Muscle of leg (tissue), 11 donors: Measurements from ENCODE around the gene NSRP1. TPM values are rescaled to one million over a fixed set of nuclear protein-coding genes. Genes with fewer than 3 reads are reported as not detected.

Experiments used
- DNase-seq: peaks from one replicate; pipeline ENCODE4 v3.0.0; 2013
- H3K27ac ChIP-seq: one replicate; pipeline ENCODE4 v1.5.1; 2013; ENCODE audit warnings: mild to moderate bottlenecking, low read length, control low read depth
- H3K27me3 ChIP-seq: one replicate; pipeline ENCODE4 v1.6.1; 2013; ENCODE audit warnings: low read length; ENCODE audit not compliant: control insufficient read depth, insufficient read depth
- H3K36me3 ChIP-seq: one replicate; pipeline ENCODE4 v1.6.1; 2013; ENCODE audit warnings: low read length; ENCODE audit not compliant: control insufficient read depth, insufficient read depth
- H3K4me1 ChIP-seq: one replicate; pipeline ENCODE4 v1.6.1; 2013; ENCODE audit warnings: low read length; ENCODE audit not compliant: control insufficient read depth, insufficient read depth
- H3K4me3 ChIP-seq: one replicate; pipeline ENCODE4 v1.5.1; 2013; ENCODE audit warnings: low read length, control low read depth
- H3K9me3 ChIP-seq: replicated peaks from 2 replicates; pipeline ENCODE4 v1.6.1; 2013; ENCODE audit warnings: low read depth, low read length; ENCODE audit not compliant: control insufficient read depth
- WGBS: methylation state at CpG from one replicate; pipeline ENCODE4 v1.1.5; 2013; ENCODE audit warnings: missing lambda C conversion rate; ENCODE audit not compliant: insufficient coverage; 5-methylcytosine and 5-hydroxymethylcytosine counted together
- polyA plus RNA-seq, 8 donors: library from polyadenylated mRNA; unstranded; fragments of 120-200 nt; gene quantifications; one replicate each; pipeline versions ENCODE4 v1.2.1 to v1.2.3, GENCODE V29; 2013; ENCODE audit warnings: inconsistent platforms in 1 of 8, low replicate concordance in 1 of 8; ENCODE audit not compliant: insufficient read length in 8 of 8, insufficient read depth in 1 of 8
- total RNA-seq: library from RNA; stranded (reverse); fragments of 120-200 nt; gene quantifications from one replicate; pipeline ENCODE4 v1.2.4, GENCODE V29; 2013

The NSRP1 gene
- total and polyA plus RNA-seq, 9 donors = 11.4 to 34.2 (median 28.4) TPM

- Histone ChIP-seq H3K27me3 (no peaks in the 10 kb centered on the region), H3K9me3 (no peaks in the 10 kb centered on the region), H3K4me1 (no peaks in the 10 kb centered on the region), H3K36me3 (peaks cover 2% of the 10 kb centered on the region), H3K4me3 (no peak overlapping the region), H3K27ac (no peak overlapping the region)
- no peak for DNase-seq
Measured at GRCh38 chr17:30153463-30153862, 36.8 kb downstream of the NSRP1 start.

- no peak overlapping the region for H3K27ac ChIP-seq
- H3K36me3 ChIP-seq = peaks cover 2% of the 10 kb centered on the region
- no peak overlapping the region for H3K4me3 ChIP-seq
- H3K9me3 ChIP-seq = peaks cover 7% of the 10 kb centered on the region
- WGBS = no CpG with 5 or more reads among the region's 2 CpGs
- no peaks in the 10 kb centered on the region for H3K4me1 ChIP-seq
- DNase-seq = no peak
- H3K27me3 ChIP-seq = no peaks in the 10 kb centered on the region
Measured at GRCh38 chr17:30155389-30155788, 38.8 kb downstream of the NSRP1 start.

GRCh38 chr17:30158896-30159625 is 42.4 kb downstream of the NSRP1 start:
- no CpG with 5 or more reads among the region's 3 CpGs for WGBS
- no peak overlapping the region for H3K27ac ChIP-seq
- H3K4me3 ChIP-seq = no peak overlapping the region

GRCh38 chr17:30160419-30161172 is 44.0 kb downstream of the NSRP1 start:
- H3K4me1 ChIP-seq = no peaks in the 10 kb centered on the region
- WGBS = no CpG with 5 or more reads among the region's 3 CpGs
- no peak overlapping the region for H3K27ac ChIP-seq
- H3K4me3 ChIP-seq = no peak overlapping the region
- no peaks in the 10 kb centered on the region for H3K27me3 ChIP-seq
- H3K9me3 ChIP-seq = peaks cover 8% of the 10 kb centered on the region
- no peak for DNase-seq
- no peaks in the 10 kb centered on the region for H3K36me3 ChIP-seq

More at GRCh38 chr17:30158896-30159625, 42.4 kb downstream of the NSRP1 start:
- Histone ChIP-seq H3K4me1 (no peaks in the 10 kb centered on the region), H3K27me3 (no peaks in the 10 kb centered on the region), H3K9me3 (peaks cover 8% of the 10 kb centered on the region), H3K36me3 (no peaks in the 10 kb centered on the region)
- DNase-seq = no peak

- Histone ChIP-seq H3K36me3 (no peaks in the 10 kb centered on the region), H3K27ac (no peak overlapping the region), H3K4me1 (no peaks in the 10 kb centered on the region), H3K9me3 (peaks cover 8% of the 10 kb centered on the region), H3K27me3 (no peaks in the 10 kb centered on the region), H3K4me3 (no peak overlapping the region)
- no peak for DNase-seq
Measured at GRCh38 chr17:30161601-30162000, 45.0 kb downstream of the NSRP1 start.

- WGBS = 94% methylated on average over 3 of the region's 4 CpGs
- Histone ChIP-seq H3K36me3 (no peaks in the 10 kb centered on the region), H3K27me3 (no peaks in the 10 kb centered on the region)
Measured at GRCh38 chr17:30164531-30164930, 47.9 kb downstream of the NSRP1 start.

GRCh38 chr17:30165147-30165546 is 48.5 kb downstream of the NSRP1 start:
- Histone ChIP-seq H3K4me3 (no peak overlapping the region), H3K36me3 (no peaks in the 10 kb centered on the region), H3K27ac (no peak overlapping the region), H3K4me1 (no peaks in the 10 kb centered on the region), H3K9me3 (peaks cover 4% of the 10 kb centered on the region), H3K27me3 (no peaks in the 10 kb centered on the region)
- no peak for DNase-seq
- 83% methylated on average over 2 of the region's 3 CpGs for WGBS

More at GRCh38 chr17:30164531-30164930, 47.9 kb downstream of the NSRP1 start:
- H3K4me1 ChIP-seq = no peaks in the 10 kb centered on the region
- H3K9me3 ChIP-seq = peaks cover 8% of the 10 kb centered on the region
- no peak for DNase-seq
- no peak overlapping the region for H3K27ac ChIP-seq
- H3K4me3 ChIP-seq = no peak overlapping the region

GRCh38 chr17:30165960-30166359 is 49.3 kb downstream of the NSRP1 start:
- Histone ChIP-seq H3K9me3 (no peaks in the 10 kb centered on the region), H3K4me3 (no peak overlapping the region), H3K36me3 (no peaks in the 10 kb centered on the region), H3K27ac (no peak overlapping the region), H3K27me3 (no peaks in the 10 kb centered on the region), H3K4me1 (no peaks in the 10 kb centered on the region)
- DNase-seq = no peak
- WGBS = no CpG with 5 or more reads among the region's 1 CpG

- no peak overlapping the region for H3K4me3 ChIP-seq
- DNase-seq = no peak
- no peaks in the 10 kb centered on the region for H3K9me3 ChIP-seq
- H3K4me1 ChIP-seq = no peaks in the 10 kb centered on the region
- peaks cover 2% of the 10 kb centered on the region for H3K36me3 ChIP-seq
- no peaks in the 10 kb centered on the region for H3K27me3 ChIP-seq
- no peak overlapping the region for H3K27ac ChIP-seq
Measured at GRCh38 chr17:30170415-30170987, 53.9 kb downstream of the NSRP1 start.

GRCh38 chr17:30172560-30172959 is 55.9 kb downstream of the NSRP1 start:
- H3K27ac ChIP-seq = no peak overlapping the region
- H3K4me3 ChIP-seq = no peak overlapping the region
- H3K36me3 ChIP-seq = peaks cover 8% of the 10 kb centered on the region
- no peak for DNase-seq
- WGBS = 100% methylated on average over 1 of the region's 1 CpG
- no peaks in the 10 kb centered on the region for H3K9me3 ChIP-seq
- no peaks in the 10 kb centered on the region for H3K27me3 ChIP-seq
- no peaks in the 10 kb centered on the region for H3K4me1 ChIP-seq
